ENCODE results near the gene EML2. TPM values are rescaled to one million over a fixed set of nuclear protein-coding genes. Genes with fewer than 3 reads are reported as not detected.
"Not testable (repeated sequence)": the region's sequence is repeated elsewhere in the genome, so short reads cannot be mapped to it uniquely, and the experiment has no call there.

The EML2 gene
- polyA plus RNA-seq, 1 experiment, result 30.4 TPM

DNA sequence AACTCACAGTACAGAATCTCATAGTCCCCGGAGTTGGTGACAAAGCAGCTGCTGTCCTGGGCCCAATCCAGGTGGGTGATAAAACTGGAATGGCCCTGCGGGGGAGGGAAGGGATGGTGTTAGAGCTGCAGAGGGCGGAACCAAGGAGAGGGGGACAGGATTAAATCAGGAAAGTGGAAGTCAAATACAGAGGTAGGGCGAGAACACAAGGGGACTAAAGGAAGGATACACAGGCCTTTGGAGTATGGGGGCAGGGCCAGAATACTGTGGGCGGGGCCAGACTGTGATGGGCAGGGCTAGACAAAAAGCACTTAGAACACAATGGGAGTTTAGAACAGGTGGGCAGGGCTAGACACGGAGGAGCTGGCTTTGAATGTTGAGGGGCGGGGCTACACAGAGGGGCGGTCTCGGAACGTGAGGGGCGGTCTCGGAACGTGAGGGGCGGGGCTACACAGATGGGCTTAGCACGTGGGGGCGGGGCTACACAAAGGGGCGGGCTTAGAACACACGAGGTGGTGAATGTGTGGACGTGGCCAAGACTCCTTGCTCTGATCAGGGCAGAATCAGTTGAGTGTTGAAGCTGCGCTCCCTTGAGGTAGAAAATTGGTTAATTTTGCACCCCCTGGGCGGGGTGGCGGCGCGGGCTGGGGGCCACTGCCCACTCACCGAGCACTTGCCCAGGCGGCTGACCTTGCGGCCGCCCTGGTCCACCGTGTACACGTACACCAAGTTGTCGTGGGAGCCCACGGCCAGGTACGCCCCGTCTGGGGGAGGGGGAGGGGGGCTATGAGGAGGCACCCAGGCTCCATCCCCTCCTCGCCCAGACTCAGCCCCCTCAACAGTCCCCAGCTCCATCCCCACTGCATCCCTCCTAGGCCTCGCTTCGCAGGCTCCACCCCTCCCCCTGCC is 23.1 kb downstream of the EML2 start:
- ChIA-PET POLR2A (interaction anchor here (0.6 kb wide), 1 partner anchor 55 kb away, joined by 15 read pairs; no protein-coding TSS in a partner anchor), CTCF (interaction anchor here (0.7 to 5.5 kb wide), 4 partner anchors 15 to 27 kb away, joined by 3 to 47 read pairs (median 5); partner anchors contain the start of gene EML2)
- H3K4me3 ChIP-seq (ENCODE audit: low read depth, low read length), result no peak overlapping the region
- peaks cover 36% of the 10 kb centered on the region for H3K36me3 ChIP-seq (ENCODE audit: control insufficient read depth, insufficient read depth, low read length)
- TF ChIP-seq, protein P1, sequence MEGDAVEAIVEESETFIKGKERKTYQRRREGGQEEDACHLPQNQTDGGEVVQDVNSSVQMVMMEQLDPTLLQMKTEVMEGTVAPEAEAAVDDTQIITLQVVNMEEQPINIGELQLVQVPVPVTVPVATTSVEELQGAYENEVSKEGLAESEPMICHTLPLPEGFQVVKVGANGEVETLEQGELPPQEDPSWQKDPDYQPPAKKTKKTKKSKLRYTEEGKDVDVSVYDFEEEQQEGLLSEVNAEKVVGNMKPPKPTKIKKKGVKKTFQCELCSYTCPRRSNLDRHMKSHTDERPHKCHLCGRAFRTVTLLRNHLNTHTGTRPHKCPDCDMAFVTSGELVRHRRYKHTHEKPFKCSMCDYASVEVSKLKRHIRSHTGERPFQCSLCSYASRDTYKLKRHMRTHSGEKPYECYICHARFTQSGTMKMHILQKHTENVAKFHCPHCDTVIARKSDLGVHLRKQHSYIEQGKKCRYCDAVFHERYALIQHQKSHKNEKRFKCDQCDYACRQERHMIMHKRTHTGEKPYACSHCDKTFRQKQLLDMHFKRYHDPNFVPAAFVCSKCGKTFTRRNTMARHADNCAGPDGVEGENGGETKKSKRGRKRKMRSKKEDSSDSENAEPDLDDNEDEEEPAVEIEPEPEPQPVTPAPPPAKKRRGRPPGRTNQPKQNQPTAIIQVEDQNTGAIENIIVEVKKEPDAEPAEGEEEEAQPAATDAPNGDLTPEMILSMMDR (IDR thresholded peaks at IDR 0.05; ENCODE audit: insufficient read depth, low read depth, low read length), result no peak
- no peak for DNase-seq (ENCODE audit: low read depth)
- no peaks in the 10 kb centered on the region for H3K27me3 ChIP-seq (ENCODE audit: control insufficient read depth, insufficient read depth, low read length)

DNA sequence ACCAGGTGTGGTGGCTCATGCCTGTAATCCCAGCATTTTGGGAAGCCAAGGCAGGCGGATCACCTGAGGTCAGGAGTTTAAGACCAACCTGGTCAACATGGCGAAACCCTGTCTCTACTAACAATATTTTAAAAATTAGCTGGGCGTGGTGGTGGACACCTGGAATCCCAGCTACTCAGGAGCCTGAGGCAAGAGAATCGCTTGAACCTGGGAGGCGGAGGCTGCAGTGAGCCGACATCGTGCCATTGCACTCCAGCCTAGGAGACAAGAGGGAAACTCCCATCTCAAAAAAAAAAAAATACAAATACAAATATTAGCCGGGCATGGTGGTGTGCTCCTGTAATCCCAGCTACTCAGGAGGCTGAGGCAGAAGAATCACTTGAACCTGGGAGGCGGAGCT is 24.1 kb downstream of the EML2 start:
- CTCF ChIA-PET, result interaction anchor here (1.0 to 5.5 kb wide), 7 partner anchors 9 to 130 kb away, joined by 3 to 47 read pairs (median 7); partner anchors contain the start of gene EML2
- DNase-seq (ENCODE audit: low read depth); POLR2A ChIA-PET; H3K27me3 ChIP-seq (ENCODE audit: control insufficient read depth, insufficient read depth, low read length); H3K4me3 ChIP-seq (ENCODE audit: low read depth, low read length): not testable (repeated sequence)
- peaks cover 32% of the 10 kb centered on the region for H3K36me3 ChIP-seq (ENCODE audit: control insufficient read depth, insufficient read depth, low read length)

- peak; percentile 84 for DNase-seq (ENCODE audit: low read depth)
- POLR2A ChIA-PET, result interaction anchor here (0.5 kb wide), 1 partner anchor 16 kb away, joined by 3 read pairs; no protein-coding TSS in a partner anchor
- no peaks in the 10 kb centered on the region for H3K27me3 ChIP-seq (ENCODE audit: control insufficient read depth, insufficient read depth, low read length)
- TF ChIP-seq, protein P1 (IDR thresholded peaks at IDR 0.05; ENCODE audit: insufficient read depth, low read depth, low read length), result no peak
- peaks cover 28% of the 10 kb centered on the region for H3K36me3 ChIP-seq (ENCODE audit: control insufficient read depth, insufficient read depth, low read length)
- CTCF ChIA-PET, result interaction anchor here (1.0 to 5.5 kb wide), 7 partner anchors 8 to 129 kb away, joined by 3 to 47 read pairs (median 5); partner anchors contain the start of gene EML2
- no peak overlapping the region for H3K4me3 ChIP-seq (ENCODE audit: low read depth, low read length)
Measured at GRCh38 chr19:45613926-45614725, 25.1 kb downstream of the EML2 start.

DNA sequence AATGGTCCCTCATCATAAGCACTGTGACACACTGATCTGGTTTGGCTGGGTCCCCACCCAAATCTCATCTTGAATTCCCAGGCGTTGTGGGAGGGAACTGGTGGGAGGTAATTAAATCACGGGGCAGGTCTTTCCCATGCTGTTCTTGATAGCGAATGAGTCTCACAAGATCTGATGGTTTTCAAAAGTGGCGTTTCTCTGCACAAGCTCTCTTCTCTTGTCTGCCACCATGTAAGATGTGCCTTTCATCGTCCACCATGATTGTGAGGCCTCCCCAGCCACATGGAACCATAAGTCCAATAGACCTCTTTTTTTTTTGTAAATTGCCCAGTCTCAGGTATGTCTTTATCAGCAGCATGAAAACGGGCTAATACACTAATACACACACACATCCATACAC is 30.2 kb downstream of the EML2 start:
- H3K36me3 ChIP-seq (ENCODE audit: control insufficient read depth, insufficient read depth, low read length), result peaks cover 15% of the 10 kb centered on the region
- no peak for DNase-seq (ENCODE audit: low read depth)
- CTCF ChIA-PET, result interaction anchor here (7.2 kb wide), 1 partner anchor 35 kb away, joined by 99 read pairs; no protein-coding TSS in a partner anchor
- POLR2A ChIA-PET, result no interaction called here
- TF ChIP-seq, protein P1 (IDR thresholded peaks at IDR 0.05; ENCODE audit: insufficient read depth, low read depth, low read length), result no peak
- H3K27me3 ChIP-seq (ENCODE audit: control insufficient read depth, insufficient read depth, low read length), result no peaks in the 10 kb centered on the region
- no peak overlapping the region for H3K4me3 ChIP-seq (ENCODE audit: low read depth, low read length)

DNA sequence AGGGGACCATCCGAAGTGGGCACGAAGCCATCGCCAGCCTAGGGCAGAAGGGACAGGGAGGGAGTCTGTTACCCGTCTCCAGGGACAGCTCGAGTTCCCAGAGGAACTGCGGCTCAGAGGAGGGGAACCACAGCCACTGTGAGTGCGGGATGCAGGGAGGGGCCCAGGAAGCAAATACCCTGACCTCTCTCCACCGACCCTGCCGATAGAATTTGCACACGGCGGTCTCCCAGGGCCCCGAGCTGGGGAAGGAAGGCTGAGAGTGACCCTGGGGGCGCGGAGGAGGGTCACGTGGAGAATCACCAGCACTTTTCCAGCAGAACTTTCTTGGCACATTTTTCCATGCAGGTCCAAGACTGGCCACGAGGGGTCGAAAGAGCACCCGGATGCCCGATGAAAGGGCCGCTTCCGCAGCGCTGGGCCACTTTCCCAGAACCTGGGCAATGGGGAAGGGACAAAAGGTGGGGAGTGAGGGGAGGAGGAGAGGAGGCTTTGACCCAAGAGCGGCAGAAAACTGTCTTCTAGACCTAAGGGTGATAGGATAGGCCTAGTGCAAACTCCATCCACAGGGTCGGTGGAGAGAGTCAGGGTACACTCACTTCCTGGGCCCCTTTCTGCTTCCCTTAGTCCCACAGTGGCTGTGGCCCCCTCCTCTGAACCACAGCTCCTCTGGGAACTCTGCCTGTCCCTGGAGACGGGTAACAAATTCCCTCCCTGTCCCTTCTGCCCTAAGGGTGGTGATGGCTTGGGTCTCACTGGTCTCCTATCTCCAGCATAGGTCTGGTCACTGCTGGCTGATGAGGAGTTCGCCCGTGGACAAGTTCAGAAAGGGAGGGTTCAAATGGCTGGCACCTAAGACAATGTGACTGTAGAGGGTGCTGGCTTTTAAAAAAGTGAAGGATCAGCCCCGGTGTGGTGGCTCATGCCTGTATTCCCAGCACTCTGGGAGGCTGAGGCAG is 31.8 kb downstream of the EML2 start:
- H3K4me3 ChIP-seq (ENCODE audit: low read depth, low read length), result peak overlapping the region; percentile 6; the same call in 1 of the 2 replicates
- POLR2A ChIA-PET, result no interaction called here
- peaks cover 2% of the 10 kb centered on the region; the same call in 1 of the 2 replicates for H3K27me3 ChIP-seq (ENCODE audit: control insufficient read depth, insufficient read depth, low read length)
- TF ChIP-seq, protein P1 (IDR thresholded peaks at IDR 0.05; ENCODE audit: insufficient read depth, low read depth, low read length), result peak; percentile 95
- H3K36me3 ChIP-seq (ENCODE audit: control insufficient read depth, insufficient read depth, low read length), result peaks cover 5% of the 10 kb centered on the region
- DNase-seq (ENCODE audit: low read depth), result no peak
- CTCF ChIA-PET, result interaction anchor here (0.6 to 7.2 kb wide), 13 partner anchors 9 to 108 kb away, joined by 3 to 99 read pairs (median 3); partner anchors contain the start of genes EML2 and QPCTL
